Erythroblast (primary cell): ENCODE results near the gene TTLL8.

Experiments used
- GATA1 ChIP-seq: IDR thresholded peaks from 2 replicates; pipeline ENCODE4 v1.6.1; 2011; ENCODE audit warnings: low read depth, mild to moderate bottlenecking, control low read depth, low read length, moderate library complexity
- POLR2A ChIP-seq: IDR thresholded peaks from 2 replicates; pipeline ENCODE4 v1.6.1; 2011; ENCODE audit warnings: mild to moderate bottlenecking, low read length

- TF ChIP-seq POLR2A = no peak
- TF ChIP-seq GATA1 = no peak
Measured at GRCh38 chr22:50067244-50067643, 9.1 kb upstream of the TTLL8 start.
